HL-60 (cell line): ENCODE results near the gene BMP7.

Source experiments
- DNase-seq, 2 experiments: peaks; one replicate each; pipeline ENCODE4 v3.0.0-alpha.2; 2010 to 2020; ENCODE audit warnings: low read depth in 1 of 2, low spot score in 1 of 2
- H3K27ac ChIP-seq: fragments of 250-450 bp; sonication (Bioruptor Pico); replicated peaks from 2 replicates; pipeline ENCODE4 v1.5.1; 2020; ENCODE audit warnings: mild to moderate bottlenecking, moderate library complexity
- H3K27me3 ChIP-seq: fragments of 250-450 bp; sonication (Bioruptor Pico); 2 replicates; pipeline ENCODE4 v1.5.1; 2021; ENCODE audit warnings: mild to moderate bottlenecking, moderate library complexity; ENCODE audit not compliant: insufficient read depth, poor library complexity, severe bottlenecking
- H3K4me3 ChIP-seq: replicated peaks from 2 replicates; pipeline ENCODE4 v1.5.1; 2011; ENCODE audit warnings: mild to moderate bottlenecking, control low read depth, low read length; ENCODE audit not compliant: insufficient read depth
- CTCF ChIP-seq: IDR thresholded peaks from one replicate; pipeline ENCODE4 v1.5.1; 2011; ENCODE audit warnings: low read length, control low read depth, inconsistent platforms; ENCODE audit not compliant: insufficient read depth
- GABPA ChIP-seq: IDR thresholded peaks from 2 replicates; pipeline ENCODE4 v1.6.1; 2012; ENCODE audit warnings: low read depth
- POLR2AphosphoS5 ChIP-seq: IDR thresholded peaks from 2 replicates; pipeline ENCODE4 v1.6.1; 2012; ENCODE audit warnings: low read depth
- REST ChIP-seq: IDR thresholded peaks from 2 replicates; pipeline ENCODE4 v1.6.1; 2012; ENCODE audit warnings: low read depth; ENCODE audit not compliant: insufficient replicate concordance
- SPI1 ChIP-seq: IDR thresholded peaks from 2 replicates; pipeline ENCODE4 v1.6.1; 2012; ENCODE audit warnings: low read depth, mild to moderate bottlenecking, borderline replicate concordance

The BMP7 gene

GRCh38 chr20:57238089-57238488 lies 28.4 kb downstream of the BMP7 start:
- TF ChIP-seq CTCF, result no peak
- TF ChIP-seq GABPA, result no peak
- no peak for TF ChIP-seq SPI1
- TF ChIP-seq REST, result no peak
- Histone ChIP-seq H3K27ac (no peak overlapping the region), H3K27me3 (peaks cover 4% of the 10 kb centered on the region), H3K4me3 (no peak overlapping the region)
- no peak for DNase-seq

GRCh38 chr20:57237585-57237953 lies 28.9 kb downstream of the BMP7 start:
- DNase-seq, result no peak
- Histone ChIP-seq H3K27ac (no peak overlapping the region), H3K27me3 (peaks cover 4% of the 10 kb centered on the region), H3K4me3 (no peak overlapping the region)
- TF ChIP-seq SPI1, result no peak
- TF ChIP-seq CTCF, result no peak
- TF ChIP-seq POLR2AphosphoS5, result no peak
- no peak for TF ChIP-seq REST
- no peak for TF ChIP-seq GABPA

- peaks cover 6% of the 10 kb centered on the region for H3K27me3 ChIP-seq
These were observed 29.4 kb downstream of the BMP7 start for GRCh38 chr20:57236813-57237584.

More at GRCh38 chr20:57236813-57237584, 29.4 kb downstream of the BMP7 start:
- H3K4me3 ChIP-seq, result no peak overlapping the region
- TF ChIP-seq CTCF, result no peak
- DNase-seq, result no peak
- H3K27ac ChIP-seq, result no peak overlapping the region
